ENCODE data around the gene ERG28. TPM values are rescaled to one million over a fixed set of nuclear protein-coding genes. Genes with fewer than 3 reads are reported as not detected.
A peak's percentile ranks its signal among the peaks of the same experiment; 100 is the strongest.

The ERG28 gene
- total and polyA plus RNA-seq, 8 donors, result 23.6 to 44.5 (median 27.7) TPM

- Histone ChIP-seq H3K36me3 (peaks cover 0 to 79% of the 10 kb centered on the region in 2 donors), H3K4me3 (no peak overlapping the region), H3K4me1 (peaks cover 0 to 8% of the 10 kb centered on the region in 2 donors), H3K27ac (no peak overlapping the region), H3K27me3 (no peaks in the 10 kb centered on the region), H3K9me3 (no peaks in the 10 kb centered on the region)
- DNase-seq (no peak), ATAC-seq (no peak)
- intact Hi-C loops (cut with DNase I), result no loop called here
- TF ChIP-seq CTCF (IDR thresholded peaks at IDR 0.05), result no peak
Observed at GRCh38 chr14:75653563-75653962, 7.1 kb downstream of the ERG28 start.

- peaks cover 0 to 86% of the 10 kb centered on the region in 2 donors for H3K36me3 ChIP-seq
- no peaks in the 10 kb centered on the region for H3K27me3 ChIP-seq
- DNase-seq, result no peak
- no peak overlapping the region for H3K27ac ChIP-seq
- no peak overlapping the region for H3K4me3 ChIP-seq
- H3K9me3 ChIP-seq, result no peaks in the 10 kb centered on the region
- intact Hi-C loops (cut with DNase I), result no loop called here
- peak; percentile 2 for ATAC-seq
- peaks cover 16 to 26% of the 10 kb centered on the region in 2 donors for H3K4me1 ChIP-seq
- TF ChIP-seq CTCF (IDR thresholded peaks at IDR 0.05), result no peak
Observed at GRCh38 chr14:75650253-75651058, 10.2 kb downstream of the ERG28 start.

GRCh38 chr14:75649773-75650172 is 10.9 kb downstream of the ERG28 start:
- Histone ChIP-seq H3K36me3 (peaks cover 0 to 80% of the 10 kb centered on the region in 2 donors), H3K27ac (no peak overlapping the region), H3K9me3 (no peaks in the 10 kb centered on the region), H3K27me3 (no peaks in the 10 kb centered on the region), H3K4me3 (no peak overlapping the region), H3K4me1 (peaks cover 16 to 26% of the 10 kb centered on the region in 2 donors)
- intact Hi-C loops (cut with DNase I), result no loop called here
- no peak for TF ChIP-seq CTCF (IDR thresholded peaks at IDR 0.05)
- ATAC-seq (no peak), DNase-seq (no peak)

- Histone ChIP-seq H3K27ac (no peak overlapping the region), H3K4me1 (peaks cover 16 to 26% of the 10 kb centered on the region in 2 donors), H3K4me3 (no peak overlapping the region), H3K36me3 (peaks cover 0 to 75% of the 10 kb centered on the region in 2 donors), H3K9me3 (no peaks in the 10 kb centered on the region), H3K27me3 (no peaks in the 10 kb centered on the region)
- DNase-seq, result no peak
- intact Hi-C loops (cut with DNase I), result no loop called here
- no peak for ATAC-seq
- TF ChIP-seq CTCF (IDR thresholded peaks at IDR 0.05), result no peak
Observed at GRCh38 chr14:75649337-75649736, 11.3 kb downstream of the ERG28 start.

GRCh38 chr14:75648066-75648838 is 12.4 kb downstream of the ERG28 start:
- H3K27ac ChIP-seq, result peak overlapping the region in 1 of 2 donors; percentile 10
- H3K4me1 ChIP-seq, result peaks cover 16 to 26% of the 10 kb centered on the region in 2 donors
- H3K27me3 ChIP-seq, result no peaks in the 10 kb centered on the region
- no peaks in the 10 kb centered on the region for H3K9me3 ChIP-seq
- ATAC-seq, result peak; percentile 83
- intact Hi-C loops (cut with DNase I), result no loop called here
- peak in 3 of 4 donors; percentile 35 to 70 (median 47) for DNase-seq
- H3K36me3 ChIP-seq, result peaks cover 0 to 77% of the 10 kb centered on the region in 2 donors
- no peak for TF ChIP-seq CTCF (IDR thresholded peaks at IDR 0.05)
- H3K4me3 ChIP-seq, result no peak overlapping the region

Data from left lung (tissue), 10 donors.